Glomerular endothelial cell (primary cell): ENCODE data around the gene CORO2B. TPM values are rescaled to one million over a fixed set of nuclear protein-coding genes. Genes with fewer than 3 reads are reported as not detected.

Experiments used
- DNase-seq: peaks from one replicate; pipeline ENCODE4 v3.0.0-alpha.2; 2011; ENCODE audit warnings: low read depth, low spot score; ENCODE audit errors: extremely low read depth
- total RNA-seq: library from RNA; depleted of rRNA; stranded (reverse); fragments of >200 nt; gene quantifications from 2 replicates; pipeline ENCODE4 v1.2.3, GENCODE V29; 2015

The CORO2B gene
- total RNA-seq, 1 donor from 2014 or later, result 7.8 TPM

DNA sequence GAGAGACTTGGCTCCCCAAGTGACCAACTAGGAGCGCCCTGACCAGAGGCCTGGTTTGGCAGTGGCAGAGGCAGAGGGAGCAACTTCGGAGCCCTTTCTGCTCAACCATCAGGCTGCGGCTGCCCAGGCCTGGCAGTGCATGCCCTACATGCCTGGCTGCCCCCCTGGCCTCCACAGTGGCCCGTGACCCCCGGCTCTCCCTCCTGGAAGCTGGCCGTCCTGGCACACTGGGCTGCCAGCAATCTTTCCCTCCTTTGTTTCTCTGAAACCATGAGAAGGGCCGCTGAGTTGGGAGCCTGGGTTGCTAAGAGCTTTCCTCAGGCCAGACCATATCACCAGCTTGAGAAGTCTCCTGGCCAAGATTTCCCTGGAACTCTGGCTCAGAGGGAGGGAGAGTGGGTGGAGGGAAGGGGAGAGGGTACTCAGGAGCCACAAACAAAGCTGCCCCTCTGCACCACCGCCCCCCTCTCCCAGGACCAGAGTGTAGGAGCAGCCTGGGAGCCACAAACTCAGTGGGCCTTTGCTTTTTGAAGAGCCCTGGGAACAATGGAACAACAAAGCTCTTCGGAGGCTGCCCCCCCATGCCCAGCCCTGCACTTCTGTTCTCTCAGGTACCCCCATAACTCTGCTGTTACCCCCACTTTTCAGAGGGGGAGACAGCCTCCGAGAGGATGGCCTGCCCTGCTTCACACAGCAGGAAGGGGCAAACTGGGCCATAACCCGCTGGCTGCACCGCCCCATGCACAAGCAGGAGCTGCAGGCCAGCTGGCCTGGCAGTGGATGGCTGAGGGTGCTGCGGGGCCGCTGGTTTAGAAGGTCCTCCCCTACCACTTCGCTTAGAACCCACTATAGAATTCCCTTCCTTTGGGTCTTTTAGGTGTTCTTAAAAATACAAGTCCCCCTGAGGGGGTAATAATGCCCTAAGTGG is 11.3 kb downstream of the CORO2B start:
- no peak for DNase-seq

DNA sequence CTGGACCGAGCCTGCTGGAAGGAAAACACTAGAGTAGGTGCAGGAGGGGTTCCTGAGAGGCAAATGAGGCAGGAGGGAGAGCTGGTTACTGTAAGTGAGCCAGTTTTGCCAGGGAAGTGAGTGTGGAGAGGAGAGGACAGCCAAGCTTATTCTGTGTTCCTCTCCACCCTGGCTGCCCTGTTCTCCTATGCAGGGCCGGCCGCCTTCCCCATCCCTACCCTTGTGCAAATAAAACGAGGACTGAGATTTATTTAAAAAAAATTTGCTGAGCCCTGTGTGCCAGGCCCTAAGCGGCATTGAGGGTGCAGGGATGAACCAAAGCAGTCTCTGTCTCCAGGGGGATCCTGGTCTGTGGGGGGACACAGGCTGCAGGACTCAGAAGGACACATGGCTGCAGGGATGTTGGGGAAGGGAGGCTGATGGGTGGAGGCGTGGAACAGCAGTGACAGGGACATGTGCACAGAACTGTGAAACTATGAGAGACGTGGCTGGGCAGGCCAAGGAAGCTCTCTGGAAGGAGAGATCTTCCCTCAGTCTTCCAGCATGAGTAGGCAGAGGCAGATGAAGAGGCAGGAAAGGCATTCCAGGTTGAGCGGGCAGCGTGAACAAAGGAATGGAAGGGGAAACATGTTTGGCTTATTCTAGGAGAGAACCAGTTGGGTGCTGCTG is 12.1 kb downstream of the CORO2B start:
- DNase-seq, result no peak

DNA sequence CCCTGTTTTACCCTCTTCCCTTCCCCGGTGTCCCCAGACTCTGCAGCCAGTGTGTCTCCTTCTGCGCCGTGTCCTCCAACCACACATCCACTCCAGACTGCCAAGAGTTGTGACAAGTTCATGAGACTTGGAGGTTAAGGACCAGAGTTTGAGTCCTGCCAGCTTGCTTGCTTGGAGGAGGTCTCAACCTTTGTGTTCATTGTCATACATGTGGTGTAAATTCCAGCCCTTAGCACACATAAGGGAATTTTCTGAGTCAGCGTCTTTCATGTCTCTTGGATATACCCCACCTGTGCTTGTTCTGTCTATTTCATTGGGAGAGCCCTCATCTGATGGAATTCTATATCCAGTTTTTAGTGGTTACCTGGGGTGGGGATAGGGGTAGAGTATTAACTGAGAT is 13.3 kb downstream of the CORO2B start:
- no peak for DNase-seq

DNA sequence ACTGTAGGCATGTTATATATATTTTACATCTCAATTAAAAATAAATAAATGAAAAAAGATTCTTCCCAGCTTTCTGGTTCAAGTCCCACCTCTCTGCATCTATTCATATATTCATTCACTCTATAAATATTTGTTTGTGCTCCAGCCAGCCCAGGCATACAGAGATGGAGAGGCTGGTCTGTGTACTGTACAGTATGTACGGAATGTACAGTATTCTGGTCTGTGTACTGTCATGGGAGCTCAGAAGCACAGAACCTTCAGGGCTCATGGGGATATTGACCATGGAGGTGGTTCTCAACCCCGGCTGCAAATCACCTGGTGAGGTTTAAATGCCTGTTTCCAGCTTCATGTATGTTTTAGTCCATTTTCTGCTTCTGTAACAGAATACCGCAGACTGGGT is 13.8 kb downstream of the CORO2B start:
- no peak for DNase-seq

DNA sequence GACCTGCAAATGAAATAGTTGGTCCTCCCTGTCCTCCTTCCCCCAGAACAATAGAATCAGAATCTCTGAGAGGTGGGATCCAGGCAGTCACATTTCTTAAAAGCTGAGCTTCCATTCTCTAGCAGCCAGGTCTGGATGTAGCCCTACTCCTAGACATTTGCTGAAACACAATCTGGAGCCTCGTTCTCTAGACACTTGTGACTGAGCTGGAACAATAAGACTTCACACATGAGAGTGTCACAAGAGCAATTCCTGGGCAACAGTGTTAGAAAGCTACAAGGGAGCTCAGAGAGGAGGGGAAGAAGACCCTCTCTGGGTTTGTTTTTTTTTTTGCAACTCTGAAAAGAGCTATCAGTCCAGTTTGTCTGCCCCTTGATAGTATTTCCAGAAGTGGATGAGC is 14.5 kb downstream of the CORO2B start:
- no peak for DNase-seq

DNA sequence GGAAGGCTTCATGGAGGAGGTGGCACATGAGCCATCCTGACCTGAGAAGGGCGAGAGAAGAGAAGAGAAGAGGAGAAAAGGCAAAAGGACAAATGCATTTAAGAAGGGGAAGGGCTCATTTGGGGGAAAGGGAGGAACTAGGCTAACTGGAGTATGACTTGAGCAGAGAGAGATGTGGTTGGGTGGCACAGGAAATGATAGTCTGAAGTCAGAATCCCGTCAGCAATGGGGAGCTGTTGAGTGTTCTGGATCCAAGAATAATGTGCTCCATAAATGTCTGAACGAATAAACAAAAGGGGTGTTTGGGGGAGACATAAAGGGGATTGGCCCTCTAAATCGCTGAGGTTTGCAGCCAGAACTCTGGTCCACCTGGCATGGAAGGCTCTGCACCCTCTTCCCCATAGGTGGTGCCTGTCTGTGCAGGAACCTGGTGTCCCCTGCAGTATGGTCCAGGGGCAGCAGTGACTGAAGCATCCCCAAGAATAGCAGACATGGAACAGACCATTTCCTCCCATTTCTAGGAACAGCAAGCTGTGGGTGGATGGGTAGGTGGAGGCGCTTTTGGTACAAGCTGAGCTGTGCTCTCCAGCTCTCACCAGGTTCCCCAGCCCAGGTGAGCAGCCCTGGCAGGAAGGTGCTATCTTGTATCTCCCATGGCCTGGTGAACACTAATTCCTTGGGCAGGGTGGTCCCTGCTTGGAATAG is 15.2 kb downstream of the CORO2B start:
- DNase-seq, result no peak

DNA sequence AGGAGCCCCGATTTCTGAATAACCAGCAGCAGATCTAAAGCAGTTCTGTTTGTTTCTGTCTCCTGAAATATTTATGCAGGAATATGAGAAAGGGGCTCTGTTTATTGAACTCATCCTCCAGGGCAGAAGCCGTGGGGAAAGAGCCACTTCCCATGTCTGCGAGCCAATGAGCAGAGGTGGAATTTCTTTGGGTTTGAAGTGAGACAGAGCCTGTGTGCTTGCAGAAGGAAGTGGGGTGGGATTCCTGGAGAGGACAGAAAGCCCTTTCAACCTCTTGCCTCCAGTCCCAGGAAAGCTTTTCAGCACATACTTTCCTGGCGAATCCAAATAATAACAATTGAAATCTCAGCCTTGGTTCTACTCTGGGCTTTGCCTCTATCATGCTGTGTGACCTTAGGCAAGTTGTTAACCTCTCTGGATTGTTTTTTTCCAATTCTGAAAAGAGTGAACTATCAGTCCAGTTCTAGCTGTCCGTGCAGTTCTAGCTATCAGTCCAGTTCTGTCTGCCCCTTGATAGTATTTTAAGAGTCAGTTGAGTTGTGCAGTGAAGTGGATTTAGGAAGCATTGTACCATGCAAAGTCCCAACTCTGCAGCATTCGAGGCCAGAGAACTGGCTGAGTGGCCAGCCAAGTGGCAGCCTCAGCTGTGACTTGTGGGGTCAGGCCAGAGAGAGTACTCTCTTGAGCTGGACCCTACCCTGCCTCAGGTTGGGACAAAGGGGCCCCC is 15.9 kb downstream of the CORO2B start:
- DNase-seq, result no peak

DNA sequence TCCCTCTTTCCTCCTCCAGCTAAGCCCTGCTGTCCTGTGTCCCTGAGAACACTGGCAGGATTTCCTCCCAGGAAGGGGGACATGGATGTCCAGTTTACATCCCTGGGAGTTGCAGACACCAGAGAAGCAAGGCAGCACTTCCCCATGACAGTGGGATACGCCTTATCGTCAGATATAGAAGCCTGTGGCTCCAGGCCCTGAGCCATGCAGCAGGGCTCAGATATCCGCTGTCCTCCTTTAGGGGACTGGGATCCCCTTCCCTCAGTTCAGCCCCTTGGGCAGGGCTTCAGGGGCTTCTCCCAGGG is 16.4 kb downstream of the CORO2B start:
- no peak for DNase-seq

DNA sequence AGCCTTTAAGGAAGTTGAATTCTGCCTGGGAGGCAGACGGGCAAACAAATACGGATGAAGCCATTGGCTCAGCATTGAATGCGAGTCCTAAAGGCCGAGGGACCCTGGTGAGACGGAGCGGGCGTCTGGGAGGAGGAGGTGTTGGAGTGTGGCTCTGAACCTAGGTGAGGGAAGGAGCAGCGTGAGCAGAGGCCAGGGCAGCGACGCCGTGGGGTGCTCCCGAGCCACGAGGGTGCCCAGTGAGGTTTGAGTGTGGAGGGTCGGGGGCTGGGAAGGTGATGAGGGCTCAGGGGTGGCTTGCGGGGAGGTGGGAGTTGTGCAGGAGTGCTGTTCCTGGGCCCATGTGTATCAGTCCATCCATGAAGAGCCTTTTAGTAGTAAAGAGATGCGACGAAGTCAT is 17.0 kb downstream of the CORO2B start:
- DNase-seq, result no peak

DNA sequence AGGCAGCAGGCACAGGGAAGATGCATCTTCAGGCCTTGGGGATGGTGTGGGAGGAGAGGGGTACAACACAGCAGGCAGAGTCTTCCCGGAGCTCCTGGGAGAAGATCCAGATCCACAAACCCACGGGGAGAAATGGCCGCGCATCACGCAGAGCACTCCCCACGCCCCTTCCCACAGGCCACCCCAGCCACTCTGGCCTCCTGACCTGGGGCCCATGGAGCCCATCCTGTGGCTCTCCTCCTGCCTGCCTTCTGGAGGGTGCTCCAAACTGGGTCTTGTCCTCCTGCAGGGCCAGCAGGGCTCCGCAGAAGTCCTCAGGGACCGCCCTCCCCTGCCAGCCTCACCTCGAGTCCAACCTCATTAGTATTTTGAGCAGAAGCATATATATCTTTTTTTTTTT is 17.9 kb downstream of the CORO2B start:
- DNase-seq, result no peak

DNA sequence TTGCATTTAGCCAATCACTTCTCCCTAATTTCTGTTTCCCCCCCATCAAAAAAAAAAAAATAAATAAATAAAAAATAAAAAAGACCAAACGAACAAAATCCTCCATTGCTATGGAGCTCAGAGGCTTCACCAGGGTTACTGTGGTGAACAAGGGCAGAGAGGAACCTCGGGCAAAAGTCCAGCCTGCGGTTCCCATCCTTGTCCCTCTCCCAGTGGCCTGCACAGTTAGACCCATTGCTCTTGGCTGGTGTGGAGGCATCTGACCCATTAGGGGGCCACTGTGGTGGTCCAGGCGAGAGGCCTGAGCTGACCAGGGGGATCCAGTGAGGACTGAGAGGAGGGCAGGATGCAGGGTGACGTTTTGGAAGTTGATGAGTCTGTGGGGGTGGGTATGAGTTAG is 18.8 kb downstream of the CORO2B start:
- no peak for DNase-seq

DNA sequence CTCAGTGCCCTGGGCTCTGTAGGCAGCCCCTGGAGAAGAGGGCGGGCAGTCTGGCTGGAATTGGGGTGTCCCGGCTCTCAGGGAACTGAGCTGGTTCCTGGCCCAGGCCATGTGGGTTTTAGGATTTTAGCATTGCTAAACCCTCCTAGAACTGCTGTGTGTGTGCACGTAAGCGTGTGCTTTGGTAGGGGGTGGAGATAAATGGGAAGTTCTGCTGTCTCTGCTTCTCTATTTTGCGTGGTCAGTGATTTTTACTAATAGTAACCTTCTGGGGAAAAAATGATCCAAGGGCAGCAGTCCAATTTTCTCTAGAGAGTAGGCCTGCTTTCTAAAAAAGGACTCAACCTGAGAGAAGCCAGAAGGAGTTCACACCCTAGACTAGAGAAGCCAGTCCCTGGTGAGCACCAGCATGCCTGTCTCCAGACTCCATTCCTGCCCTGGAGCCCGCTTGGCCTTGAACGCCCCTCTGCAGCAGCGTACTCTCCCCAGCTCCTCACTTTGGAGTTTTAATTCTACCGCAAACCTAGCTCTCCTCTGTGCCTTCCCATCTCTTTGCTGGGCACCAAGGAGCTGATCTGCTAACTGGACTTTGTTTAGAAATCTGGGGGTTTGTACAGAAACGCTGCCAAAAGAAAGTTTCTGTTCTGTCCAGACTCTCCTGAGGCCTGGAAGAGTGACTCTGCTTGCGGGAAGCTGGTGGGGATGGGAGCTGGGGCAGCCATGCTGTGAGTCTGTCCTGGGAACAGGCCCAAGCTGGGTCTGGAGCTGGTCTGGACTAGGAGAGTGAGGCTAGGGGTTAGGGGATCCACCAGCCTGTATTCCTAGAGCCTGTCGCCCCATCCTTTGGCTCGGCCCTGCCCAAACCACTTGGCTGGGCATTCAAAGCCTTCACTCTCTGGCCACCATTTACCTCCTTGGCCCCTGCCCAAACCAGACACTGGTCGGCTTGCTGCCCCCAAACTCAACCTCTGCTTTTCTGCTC is 19.7 kb downstream of the CORO2B start:
- no peak for DNase-seq

DNA sequence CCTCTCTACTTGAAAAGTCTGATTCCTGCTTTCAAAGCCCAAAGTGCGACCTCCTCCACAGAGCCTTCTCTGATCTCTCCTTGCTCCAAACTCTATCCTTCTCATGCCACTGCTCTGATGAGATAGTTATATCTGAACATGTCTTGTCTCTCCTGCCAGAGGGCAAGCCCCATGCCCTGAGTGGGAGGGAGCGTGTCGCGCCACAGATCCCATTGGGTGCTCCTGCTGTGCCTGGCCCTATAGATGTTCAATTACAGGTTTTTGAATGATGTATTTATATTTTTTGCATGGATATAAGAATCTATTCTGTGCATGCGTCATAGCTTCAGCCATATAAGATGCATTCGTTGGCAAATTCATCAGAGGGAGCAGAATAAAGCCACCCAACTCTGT is 20.4 kb downstream of the CORO2B start:
- DNase-seq, result no peak

DNA sequence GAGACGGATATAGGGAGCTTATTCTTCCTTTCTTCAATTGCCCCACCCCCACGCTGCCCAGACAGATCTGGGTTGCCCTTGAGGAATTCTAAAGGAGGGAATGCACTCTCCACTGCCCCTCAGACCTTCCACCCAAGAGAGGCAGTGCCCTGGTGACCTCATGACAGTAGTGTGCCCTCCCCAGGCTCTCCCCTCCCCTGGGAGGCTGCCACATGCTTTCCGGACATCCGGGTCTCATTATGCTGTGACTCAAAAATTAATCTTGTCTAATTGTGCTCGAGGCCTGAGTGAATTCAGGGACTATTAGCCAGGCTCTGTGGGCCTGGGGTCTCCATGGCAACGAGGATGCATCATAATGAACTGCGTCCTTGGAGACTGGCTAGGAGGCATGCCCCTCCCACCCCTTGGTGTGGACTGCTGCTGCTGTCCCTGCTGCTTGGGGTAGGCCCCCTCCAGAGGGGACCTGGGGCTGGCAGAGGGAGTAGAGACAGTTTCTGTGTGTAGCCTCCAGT is 20.8 kb downstream of the CORO2B start:
- no peak for DNase-seq

DNA sequence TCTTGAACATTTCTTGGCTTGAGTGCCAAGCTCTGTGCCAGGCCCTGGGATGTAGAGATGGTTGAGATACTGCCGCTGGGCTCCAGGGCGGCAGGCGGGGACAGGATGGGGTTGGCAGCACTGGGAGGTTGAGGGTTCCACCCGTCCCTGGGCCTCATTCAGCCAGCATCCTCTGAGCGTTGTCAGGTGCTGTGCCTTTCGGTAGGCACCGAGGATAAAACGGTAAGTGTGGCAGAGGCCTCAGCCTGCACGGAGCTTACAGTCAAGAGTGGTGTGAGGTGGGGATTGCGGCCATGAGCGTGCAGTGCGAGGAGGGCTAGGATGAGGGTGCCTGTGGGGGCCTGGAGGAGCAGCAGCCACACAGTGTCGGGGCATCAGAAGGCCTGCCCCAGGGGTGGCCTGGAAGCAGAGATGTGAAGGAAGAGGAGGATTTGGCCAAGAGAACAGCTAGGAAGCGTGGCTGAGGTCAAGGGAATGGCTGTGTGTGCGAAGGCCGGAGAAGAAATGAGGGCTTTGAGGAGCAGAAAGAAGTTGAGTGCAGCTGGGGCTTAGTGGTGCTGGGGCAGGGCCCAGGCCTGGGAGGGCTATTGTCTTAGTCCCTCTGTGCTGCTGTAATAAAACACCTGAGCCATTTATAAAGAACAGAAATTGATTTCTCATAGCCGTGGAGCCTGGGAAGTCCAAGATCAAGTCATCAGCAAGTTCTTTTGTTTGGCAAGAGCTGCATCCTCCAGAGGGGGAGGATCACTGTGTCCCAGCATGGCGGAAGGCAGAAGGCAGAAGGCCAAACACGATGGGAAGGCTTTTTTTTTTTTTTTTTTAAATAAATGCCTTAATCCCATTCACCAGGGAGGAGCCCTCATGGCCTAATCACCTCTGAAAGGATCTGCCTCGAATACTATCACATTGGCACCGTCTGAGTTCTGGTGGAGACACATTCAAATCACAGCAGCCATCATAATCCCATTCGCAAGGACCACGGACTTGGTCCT is 22.7 kb downstream of the CORO2B start:
- DNase-seq, result no peak

DNA sequence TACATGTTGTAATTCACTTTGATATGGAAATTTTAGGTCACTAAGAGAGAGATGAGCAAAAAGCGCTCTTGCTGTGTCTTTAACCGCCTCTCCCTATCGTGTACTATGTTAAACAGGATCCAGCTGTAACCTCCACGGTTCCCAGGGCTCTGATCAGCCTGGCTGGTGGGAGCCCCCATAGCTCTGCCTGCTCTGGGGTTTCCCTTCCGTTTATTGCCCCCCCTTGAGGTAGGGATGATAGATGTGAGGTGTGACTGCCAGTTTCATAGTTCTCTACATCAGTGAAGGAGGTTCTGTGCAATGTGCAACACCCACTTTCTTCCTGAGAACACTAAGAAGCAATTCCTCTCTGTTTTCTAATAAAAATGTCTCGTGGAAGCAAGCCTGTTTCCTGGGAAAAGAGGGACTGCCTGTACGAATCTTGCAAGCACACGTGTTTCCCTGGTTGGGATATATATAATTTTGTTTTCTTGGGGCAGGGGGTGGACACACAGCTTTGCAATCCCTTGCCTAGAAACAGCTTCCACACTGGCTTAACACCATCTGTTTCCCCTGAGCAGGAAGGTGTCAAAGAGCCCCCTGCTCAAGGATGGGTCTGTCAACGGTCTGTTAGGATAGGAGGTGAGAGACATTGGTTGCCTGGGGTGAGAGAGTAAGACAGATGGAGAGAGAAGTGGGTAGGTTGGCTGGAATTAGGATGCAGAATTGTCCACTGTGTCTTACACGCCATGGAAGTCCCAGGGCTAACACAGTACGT is 23.8 kb downstream of the CORO2B start:
- no peak for DNase-seq

DNA sequence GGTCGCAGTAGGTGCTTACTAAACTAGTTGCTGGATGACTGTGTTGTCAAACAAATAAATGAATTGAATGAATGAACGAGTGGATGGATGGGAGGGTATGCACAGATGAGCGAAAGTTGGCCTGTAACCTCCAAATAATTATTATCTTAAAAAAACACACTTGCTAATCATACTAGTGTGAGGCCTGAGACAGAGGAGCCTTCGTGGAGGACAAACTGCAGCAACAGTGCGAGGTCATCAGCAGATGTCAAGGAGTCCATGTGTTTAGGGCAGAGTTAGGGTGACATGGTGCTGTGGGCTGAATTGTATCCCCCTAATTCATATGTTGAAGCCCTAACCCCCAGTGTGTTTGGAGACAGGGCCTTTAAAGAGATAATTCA is 24.4 kb downstream of the CORO2B start:
- DNase-seq, result no peak

DNA sequence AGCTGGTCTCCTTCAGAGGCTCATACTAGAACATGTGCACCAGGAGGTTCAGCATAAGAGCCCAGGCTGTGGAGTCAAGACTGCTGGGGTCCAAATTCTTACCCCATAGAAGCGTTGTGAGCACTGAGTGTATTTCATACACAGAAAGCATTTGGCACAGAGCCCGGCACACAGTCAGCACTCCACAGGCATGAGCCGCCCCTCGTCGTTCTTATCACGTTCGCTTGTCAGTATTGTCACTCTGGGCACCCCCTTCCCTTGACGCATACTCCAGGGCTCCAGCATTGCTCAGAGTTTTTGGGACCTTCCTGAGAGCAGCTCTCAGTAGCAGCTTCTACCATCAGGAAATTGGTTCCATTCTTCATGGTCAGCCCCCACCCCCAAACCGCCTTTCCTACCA is 25.2 kb downstream of the CORO2B start:
- DNase-seq, result no peak
